Measurements from ENCODE around the gene RRP7A. TPM values are rescaled to one million over a fixed set of nuclear protein-coding genes. Genes with fewer than 3 reads are reported as not detected.

RRP7A gene
- total RNA-seq, 1 experiment from 2014 or later, result 50.8 TPM

DNA sequence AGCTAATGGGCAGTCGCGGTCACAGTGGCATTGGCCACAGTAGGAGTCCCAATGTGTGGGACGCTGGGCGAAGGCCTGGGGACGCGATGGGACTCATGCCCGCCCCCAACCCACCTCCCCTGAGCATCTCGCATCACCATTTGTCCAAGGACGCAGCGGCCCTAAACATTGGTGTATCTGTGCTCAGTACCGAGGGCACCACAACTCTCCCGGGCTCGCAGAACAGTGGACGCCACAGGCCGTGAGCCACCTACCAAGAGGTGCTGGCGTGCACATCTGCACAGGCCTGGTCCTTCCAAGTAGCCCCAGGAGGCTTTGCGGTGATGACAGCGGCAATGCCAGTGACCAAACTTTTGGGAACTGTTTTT, 27.3 kb downstream of the RRP7A start:
- Histone ChIP-seq H3K9ac (ENCODE audit: low read length) (no peak overlapping the region), H3K79me2 (ENCODE audit: insufficient read depth, low read length) (no peaks in the 10 kb centered on the region), H3K4me3 (replicated peaks in 1 of 2; ENCODE audit: low read depth in 1 of 2, low read length in 2 of 2) (no peak overlapping the region), H3K36me3 (ENCODE audit: control insufficient read depth in 1 of 2, insufficient read depth in 2 of 2, low read length in 2 of 2) (no peaks in the 10 kb centered on the region), H3K4me2 (ENCODE audit: low read length) (no peak overlapping the region), H3K9me2 (ENCODE audit: insufficient read depth) (no peaks in the 10 kb centered on the region), H3K27me3 (ENCODE audit: insufficient read depth, low read length) (no peaks in the 10 kb centered on the region), H3K4me1 (ENCODE audit: control insufficient read depth in 1 of 2, insufficient read depth in 2 of 2, low read length in 2 of 2) (no peaks in the 10 kb centered on the region), H3K9me3 (ENCODE audit: control insufficient read depth in 1 of 2, insufficient read depth in 1 of 2, low read depth in 1 of 2, low read length in 2 of 2) (no peaks in the 10 kb centered on the region), H4K20me1 (ENCODE audit: insufficient read depth) (no peaks in the 10 kb centered on the region), H2AFZ (ENCODE audit: low read depth, low read length, poor library complexity, severe bottlenecking) (no peak overlapping the region), H3K27ac (ENCODE audit: low read depth, low read length) (no peak overlapping the region)
- ChIA-PET RAD21 (ENCODE audit: low non-redundant PET in 1 of 2, low total read pairs in 2 of 2, uncharacterized antibody in 2 of 2, unreplicated experiment in 2 of 2) (no interaction called here), CTCF (no interaction called here), POLR2A (no interaction called here)
- intact Hi-C loops (cut with micrococcal nuclease), result no loop called here
- BruUV-seq (replicated peaks), result no TSS peak
- ATAC-seq (no peak), DNase-seq (ENCODE audit: low read depth, low spot score) (no peak)
- TF ChIP-seq, protein P1, sequence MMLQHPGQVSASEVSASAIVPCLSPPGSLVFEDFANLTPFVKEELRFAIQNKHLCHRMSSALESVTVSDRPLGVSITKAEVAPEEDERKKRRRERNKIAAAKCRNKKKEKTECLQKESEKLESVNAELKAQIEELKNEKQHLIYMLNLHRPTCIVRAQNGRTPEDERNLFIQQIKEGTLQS (IDR thresholded peaks at IDR 0.05), result no peak
- TF ChIP-seq ZNF274 (IDR thresholded peaks at IDR 0.05; ENCODE audit: low read depth, low read length) (no peak), CEBPB (IDR thresholded peaks at IDR 0.05; ENCODE audit: low read depth) (no peak), POLR2AphosphoS5 (IDR thresholded peaks at IDR 0.05; ENCODE audit: low read depth, low read length) (no peak), FOSL1 (IDR thresholded peaks at IDR 0.05; ENCODE audit: low read depth) (no peak), SRF (IDR thresholded peaks at IDR 0.05; ENCODE audit: low read depth) (no peak), YY1 (IDR thresholded peaks at IDR 0.05; ENCODE audit: extremely low read depth, insufficient replicate concordance, low read depth, low read length) (no peak), SIN3A (IDR thresholded peaks at IDR 0.05; ENCODE audit: low read depth) (no peak), SP1 (IDR thresholded peaks at IDR 0.05; ENCODE audit: low read depth) (no peak), ELF1 (IDR thresholded peaks at IDR 0.05; ENCODE audit: borderline replicate concordance, low read depth) (no peak), ZFX (IDR thresholded peaks at IDR 0.05) (no peak), JUND (IDR thresholded peaks at IDR 0.05) (no peak)
- TF ChIP-seq, protein P2, sequence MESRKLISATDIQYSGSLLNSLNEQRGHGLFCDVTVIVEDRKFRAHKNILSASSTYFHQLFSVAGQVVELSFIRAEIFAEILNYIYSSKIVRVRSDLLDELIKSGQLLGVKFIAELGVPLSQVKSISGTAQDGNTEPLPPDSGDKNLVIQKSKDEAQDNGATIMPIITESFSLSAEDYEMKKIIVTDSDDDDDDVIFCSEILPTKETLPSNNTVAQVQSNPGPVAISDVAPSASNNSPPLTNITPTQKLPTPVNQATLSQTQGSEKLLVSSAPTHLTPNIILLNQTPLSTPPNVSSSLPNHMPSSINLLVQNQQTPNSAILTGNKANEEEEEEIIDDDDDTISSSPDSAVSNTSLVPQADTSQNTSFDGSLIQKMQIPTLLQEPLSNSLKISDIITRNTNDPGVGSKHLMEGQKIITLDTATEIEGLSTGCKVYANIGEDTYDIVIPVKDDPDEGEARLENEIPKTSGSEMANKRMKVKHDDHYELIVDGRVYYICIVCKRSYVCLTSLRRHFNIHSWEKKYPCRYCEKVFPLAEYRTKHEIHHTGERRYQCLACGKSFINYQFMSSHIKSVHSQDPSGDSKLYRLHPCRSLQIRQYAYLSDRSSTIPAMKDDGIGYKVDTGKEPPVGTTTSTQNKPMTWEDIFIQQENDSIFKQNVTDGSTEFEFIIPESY (IDR thresholded peaks at IDR 0.05; ENCODE audit: extremely low read depth, insufficient replicate concordance, low read length), result no peak

All from HCT116 (cell line).